Measurements from ENCODE around the gene PAK3.

- TF ChIP-seq POLR2A (IDR thresholded peaks at IDR 0.05) (no peak), CTCF (IDR thresholded peaks at IDR 0.05) (no peak), POLR2AphosphoS5 (IDR thresholded peaks at IDR 0.05) (no peak)
Measured at GRCh38 chrX:111191598-111191997, 95.6 kb downstream of the PAK3 start.
